ENCODE data around the gene NFKBIL1.

Gene NFKBIL1

DNA sequence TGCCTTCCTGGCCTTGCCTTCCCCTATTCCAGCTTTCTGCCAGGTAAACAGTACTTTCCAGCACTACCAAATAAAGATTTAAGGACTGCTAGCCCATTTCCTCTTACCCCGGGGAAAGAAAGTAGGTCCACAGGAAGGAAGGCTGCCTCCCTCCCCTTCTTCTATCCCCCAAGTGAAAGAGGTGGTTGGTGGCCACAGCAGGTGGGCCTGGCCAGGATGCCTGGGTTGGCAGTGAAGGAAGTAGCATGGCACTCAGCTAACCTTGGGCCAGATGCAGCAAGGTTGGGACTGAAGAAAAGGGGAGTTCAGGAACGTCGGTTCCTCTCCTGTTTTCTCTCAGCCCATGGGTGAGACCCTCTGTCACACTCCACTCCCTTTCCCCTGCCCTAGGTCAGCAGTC is 8.9 kb downstream of the NFKBIL1 start:
- DNase-seq (ENCODE audit: low read depth) = no peak
- TF ChIP-seq, protein P1, sequence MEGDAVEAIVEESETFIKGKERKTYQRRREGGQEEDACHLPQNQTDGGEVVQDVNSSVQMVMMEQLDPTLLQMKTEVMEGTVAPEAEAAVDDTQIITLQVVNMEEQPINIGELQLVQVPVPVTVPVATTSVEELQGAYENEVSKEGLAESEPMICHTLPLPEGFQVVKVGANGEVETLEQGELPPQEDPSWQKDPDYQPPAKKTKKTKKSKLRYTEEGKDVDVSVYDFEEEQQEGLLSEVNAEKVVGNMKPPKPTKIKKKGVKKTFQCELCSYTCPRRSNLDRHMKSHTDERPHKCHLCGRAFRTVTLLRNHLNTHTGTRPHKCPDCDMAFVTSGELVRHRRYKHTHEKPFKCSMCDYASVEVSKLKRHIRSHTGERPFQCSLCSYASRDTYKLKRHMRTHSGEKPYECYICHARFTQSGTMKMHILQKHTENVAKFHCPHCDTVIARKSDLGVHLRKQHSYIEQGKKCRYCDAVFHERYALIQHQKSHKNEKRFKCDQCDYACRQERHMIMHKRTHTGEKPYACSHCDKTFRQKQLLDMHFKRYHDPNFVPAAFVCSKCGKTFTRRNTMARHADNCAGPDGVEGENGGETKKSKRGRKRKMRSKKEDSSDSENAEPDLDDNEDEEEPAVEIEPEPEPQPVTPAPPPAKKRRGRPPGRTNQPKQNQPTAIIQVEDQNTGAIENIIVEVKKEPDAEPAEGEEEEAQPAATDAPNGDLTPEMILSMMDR (IDR thresholded peaks at IDR 0.05; ENCODE audit: low read length, missing control alignments) = no peak

DNA sequence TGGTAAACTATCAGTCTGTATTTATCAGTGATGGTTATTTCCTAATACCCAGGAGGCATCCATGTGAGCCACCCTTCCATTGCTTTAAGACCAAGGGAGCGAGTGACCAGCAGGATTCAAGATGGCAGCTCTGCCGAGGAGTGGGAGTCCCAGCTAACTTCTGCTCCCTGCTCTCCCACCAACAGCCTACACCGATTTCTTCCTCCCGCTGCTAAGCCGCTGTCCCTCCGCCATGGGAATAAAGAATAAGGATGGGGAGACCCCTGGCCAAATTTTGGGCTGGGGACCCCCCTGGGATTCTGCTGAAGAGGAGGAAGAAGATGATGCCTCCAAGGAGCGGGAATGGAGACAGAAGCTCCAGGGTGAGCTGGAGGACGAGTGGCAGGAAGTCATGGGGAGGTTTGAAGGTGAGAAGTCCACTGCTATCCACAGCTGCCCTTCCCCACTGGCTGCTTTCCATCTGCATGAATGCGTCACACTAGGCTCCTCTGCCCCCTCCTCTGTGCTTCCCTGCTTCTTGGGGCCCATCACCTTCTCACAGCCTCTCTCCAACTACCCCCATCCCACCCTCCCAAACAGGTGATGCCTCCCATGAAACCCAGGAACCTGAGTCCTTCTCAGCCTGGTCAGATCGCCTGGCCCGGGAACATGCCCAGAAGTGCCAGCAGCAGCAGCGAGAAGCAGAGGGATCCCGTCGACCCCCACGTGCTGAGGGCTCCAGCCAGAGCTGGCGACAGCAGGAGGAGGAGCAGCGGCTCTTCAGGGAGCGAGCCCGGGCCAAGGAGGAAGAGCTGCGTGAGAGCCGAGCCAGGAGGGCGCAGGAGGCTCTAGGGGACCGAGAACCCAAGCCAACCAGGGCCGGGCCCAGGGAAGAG is 10.3 kb downstream of the NFKBIL1 start:
- no peak overlapping the region for H3K4me3 ChIP-seq (replicated peaks; ENCODE audit: low read depth, low read length)
- TF ChIP-seq, protein P1 (IDR thresholded peaks at IDR 0.05; ENCODE audit: low read length, missing control alignments) = no peak
- DNase-seq (ENCODE audit: low read depth) = no peak

More for the DNA sequence above, 8.9 kb downstream of the NFKBIL1 start:
- H3K4me3 ChIP-seq (replicated peaks; ENCODE audit: low read depth, low read length) = no peak overlapping the region

DNA sequence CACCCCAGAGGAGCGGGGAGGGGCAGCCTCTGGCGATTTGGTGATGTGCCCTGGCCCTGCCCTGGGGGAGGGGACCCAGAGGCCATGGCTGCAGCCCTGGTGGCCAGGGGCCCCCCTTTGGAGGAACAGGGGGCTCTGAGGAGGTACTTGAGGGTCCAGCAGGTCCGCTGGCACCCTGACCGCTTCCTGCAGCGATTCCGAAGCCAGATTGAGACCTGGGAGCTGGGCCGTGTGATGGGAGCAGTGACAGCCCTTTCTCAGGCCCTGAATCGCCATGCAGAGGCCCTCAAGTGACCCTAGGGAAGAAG is 10.9 kb downstream of the NFKBIL1 start:
- TF ChIP-seq, protein P1 (IDR thresholded peaks at IDR 0.05; ENCODE audit: low read length, missing control alignments) = no peak
- no peak for DNase-seq (ENCODE audit: low read depth)
- H3K4me3 ChIP-seq (replicated peaks; ENCODE audit: low read depth, low read length) = no peak overlapping the region

DNA sequence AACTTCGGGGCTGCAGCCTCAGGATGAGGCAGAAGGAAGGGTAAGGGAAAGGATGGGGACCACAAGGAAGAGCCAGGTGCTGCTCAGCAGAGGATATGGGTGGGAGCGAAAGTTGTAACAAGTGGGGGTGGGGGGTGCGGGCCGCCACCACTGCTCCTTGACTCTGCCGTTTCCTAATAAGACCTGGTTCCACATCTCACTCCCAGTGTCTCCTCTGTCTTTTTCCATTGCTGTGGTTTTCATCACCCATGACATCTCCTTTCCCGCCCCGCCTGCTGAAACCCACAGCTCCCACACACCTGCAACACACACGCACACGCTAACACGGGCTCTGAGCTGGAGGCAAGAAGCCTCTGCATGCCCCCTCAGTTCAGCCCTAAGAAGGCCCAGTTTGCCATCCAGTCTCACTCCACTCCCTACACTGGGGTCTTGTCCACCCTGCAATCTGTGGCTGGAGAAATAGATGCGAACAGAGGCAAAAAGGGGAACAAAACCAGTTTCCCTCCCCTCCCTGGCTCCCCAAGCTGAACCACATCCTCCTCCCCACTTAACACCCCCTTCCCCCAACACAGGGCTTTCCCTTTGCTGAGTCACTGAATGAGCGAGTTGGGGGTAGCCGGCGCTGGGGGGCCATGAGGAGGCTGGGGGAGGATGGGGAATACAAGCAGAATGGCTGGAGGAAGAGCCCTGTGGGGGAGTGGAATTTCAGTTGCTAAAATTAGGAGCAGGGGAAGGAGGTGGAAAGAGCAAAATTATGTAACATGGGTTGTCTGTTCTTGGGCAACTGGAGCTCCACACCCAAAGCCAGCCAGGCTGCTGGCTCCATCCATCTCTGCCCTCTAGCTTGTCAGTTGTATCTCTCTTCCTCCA is 11.5 kb downstream of the NFKBIL1 start:
- no peak overlapping the region for H3K4me3 ChIP-seq (replicated peaks; ENCODE audit: low read depth, low read length)
- TF ChIP-seq, protein P1 (IDR thresholded peaks at IDR 0.05; ENCODE audit: low read length, missing control alignments) = no peak
- DNase-seq (ENCODE audit: low read depth) = peak; percentile 62

DNA sequence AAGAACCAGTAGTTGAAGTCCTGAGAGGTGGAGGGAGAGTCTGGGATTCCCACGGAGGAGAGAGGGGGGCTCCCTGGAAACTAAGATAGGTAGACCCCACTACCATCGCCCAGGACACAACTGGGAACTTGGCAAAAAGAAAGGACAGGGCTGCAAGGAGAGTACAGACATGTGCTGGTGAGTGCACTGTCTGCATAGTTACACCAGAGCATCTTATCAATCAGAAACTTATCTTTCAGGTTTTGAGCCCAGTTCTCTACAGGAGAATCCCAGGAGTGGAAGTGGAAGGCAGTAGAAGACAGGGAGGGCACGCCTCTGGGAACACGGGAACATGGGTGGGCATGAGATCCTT is 12.2 kb downstream of the NFKBIL1 start:
- H3K4me3 ChIP-seq (replicated peaks; ENCODE audit: low read depth, low read length) = no peak overlapping the region
- TF ChIP-seq, protein P1 (IDR thresholded peaks at IDR 0.05; ENCODE audit: low read length, missing control alignments) = no peak
- DNase-seq (ENCODE audit: low read depth) = no peak

DNA sequence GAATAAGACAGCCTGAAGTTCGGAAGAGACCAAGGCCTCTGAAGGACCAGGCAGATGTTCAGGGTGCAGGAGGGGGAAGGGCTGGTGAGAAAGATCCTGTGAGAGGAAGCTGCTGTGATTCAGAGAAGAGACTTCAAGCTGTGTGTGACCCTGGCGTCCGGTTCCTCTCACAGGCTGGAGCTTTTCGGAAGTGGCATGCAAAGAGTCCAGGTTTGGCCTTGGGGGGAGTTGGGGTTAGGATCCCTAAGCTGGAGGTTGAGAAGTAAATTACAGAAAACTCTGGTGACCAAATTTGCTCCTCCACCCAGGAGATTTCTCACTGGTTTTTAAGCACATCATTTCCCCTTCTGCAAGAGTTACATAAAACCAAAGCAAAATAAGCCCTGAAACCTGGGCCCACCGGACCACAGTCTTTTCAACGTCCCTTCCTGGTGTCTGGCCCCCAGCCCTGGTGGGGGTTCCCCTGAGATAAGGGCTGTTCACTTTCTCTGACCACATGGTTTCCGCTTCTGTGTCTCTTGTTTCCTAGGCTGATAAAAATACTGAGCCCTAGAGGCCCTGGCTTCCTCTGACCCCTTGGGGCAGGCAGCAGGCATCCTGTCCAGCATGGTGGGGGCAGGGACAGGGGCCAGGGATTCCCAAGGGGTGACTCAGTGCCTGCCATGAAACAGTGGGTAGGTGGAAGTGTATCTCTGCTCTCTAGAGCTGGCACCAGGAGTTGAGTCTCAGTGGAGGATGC is 12.7 kb downstream of the NFKBIL1 start:
- peak; percentile 77 for DNase-seq (ENCODE audit: low read depth)
- TF ChIP-seq, protein P1 (IDR thresholded peaks at IDR 0.05; ENCODE audit: low read length, missing control alignments) = no peak
- H3K4me3 ChIP-seq (replicated peaks; ENCODE audit: low read depth, low read length) = no peak overlapping the region
